Stimulated activated naive CD8-positive, alpha-beta T cell treated with anti-CD3 and anti-CD28 coated beads, Interleukin-15, amount 100 ng/mL, for 72 hours (primary cell): ENCODE measurements around the gene PRDX5.

ENCODE experiments used
- ATAC-seq: fragments of 150-1000 bp; cut with Tn5 transposase; 2 replicates; pipeline ENCODE4 v1.10.0; 2021; ENCODE audit warnings: mild to moderate bottlenecking, moderate library complexity
- DNase-seq, 2 donors: peaks; one replicate each; pipeline ENCODE4 v3.0.0; 2021 to 2022
- H3K27ac Mint-ChIP-seq, 2 donors: one replicate each; pipeline ENCODE4 v1.8.0; 2022; ENCODE audit warnings: mild to moderate bottlenecking in 2 of 2, mixed read lengths in 2 of 2, moderate library complexity in 2 of 2
- H3K27me3 Mint-ChIP-seq: one replicate; pipeline ENCODE4 v1.8.0; 2022; ENCODE audit warnings: mixed read lengths
- H3K4me1 Mint-ChIP-seq: one replicate; pipeline ENCODE4 v1.8.0; 2022; ENCODE audit warnings: mild to moderate bottlenecking, mixed read lengths
- H3K4me3 Mint-ChIP-seq, 2 donors: one replicate each; pipeline ENCODE4 v1.8.0; 2022; ENCODE audit warnings: mild to moderate bottlenecking in 2 of 2, mixed read lengths in 2 of 2, moderate library complexity in 1 of 2
- H3K9me3 Mint-ChIP-seq, 2 donors: one replicate each; pipeline ENCODE4 v1.8.0; 2022; ENCODE audit warnings: mixed read lengths in 2 of 2

PRDX5 gene

DNA sequence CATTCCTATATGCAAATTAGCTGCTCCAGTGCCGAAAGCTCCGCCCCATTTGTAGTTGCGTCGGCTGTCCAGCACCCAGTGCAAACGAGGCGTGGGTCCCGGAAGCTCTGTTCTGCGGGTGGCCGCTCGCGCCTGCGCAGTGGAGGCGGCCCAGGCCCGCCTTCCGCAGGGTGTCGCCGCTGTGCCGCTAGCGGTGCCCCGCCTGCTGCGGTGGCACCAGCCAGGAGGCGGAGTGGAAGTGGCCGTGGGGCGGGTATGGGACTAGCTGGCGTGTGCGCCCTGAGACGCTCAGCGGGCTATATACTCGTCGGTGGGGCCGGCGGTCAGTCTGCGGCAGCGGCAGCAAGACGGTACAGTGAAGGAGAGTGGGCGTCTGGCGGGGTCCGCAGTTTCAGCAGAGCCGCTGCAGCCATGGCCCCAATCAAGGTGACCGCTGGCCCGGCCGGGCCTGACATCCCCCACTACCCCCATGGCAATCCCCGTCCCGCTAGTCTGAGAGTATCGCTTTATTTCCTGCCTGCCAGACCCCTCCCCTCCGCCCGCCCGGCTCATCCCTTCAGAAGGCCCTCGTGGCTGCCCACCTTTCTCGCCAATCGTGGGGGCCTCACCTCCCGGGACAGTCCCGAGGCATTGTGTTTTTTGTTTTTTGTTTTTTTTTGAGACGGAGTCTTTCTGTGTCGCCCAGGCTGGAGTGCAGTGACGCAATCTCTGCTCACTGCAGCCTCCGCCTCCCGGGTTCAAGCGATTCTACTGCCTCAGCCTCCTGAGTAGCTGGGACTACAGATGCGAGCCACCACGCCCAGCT lies at the start of gene PRDX5:
Gene PRDX5 (plus strand): TSS at position 161 of the 805 bp plus-strand sequence. CDS start 95 bp downstream, at position 256.
- ATAC-seq (peak; percentile 83), DNase-seq (peak; percentile 96 to 98)
- peak within 1 kb of the TSS; percentile 100 for H3K27ac Mint-ChIP-seq
- H3K9me3 Mint-ChIP-seq, result no peaks in the 10 kb centered on the region
- no peaks in the 10 kb centered on the region for H3K27me3 Mint-ChIP-seq
- peaks cover 75% of the 10 kb centered on the region for H3K4me1 Mint-ChIP-seq
- H3K4me3 Mint-ChIP-seq, result peak within 1 kb of the TSS; percentile 92 to 98

DNA sequence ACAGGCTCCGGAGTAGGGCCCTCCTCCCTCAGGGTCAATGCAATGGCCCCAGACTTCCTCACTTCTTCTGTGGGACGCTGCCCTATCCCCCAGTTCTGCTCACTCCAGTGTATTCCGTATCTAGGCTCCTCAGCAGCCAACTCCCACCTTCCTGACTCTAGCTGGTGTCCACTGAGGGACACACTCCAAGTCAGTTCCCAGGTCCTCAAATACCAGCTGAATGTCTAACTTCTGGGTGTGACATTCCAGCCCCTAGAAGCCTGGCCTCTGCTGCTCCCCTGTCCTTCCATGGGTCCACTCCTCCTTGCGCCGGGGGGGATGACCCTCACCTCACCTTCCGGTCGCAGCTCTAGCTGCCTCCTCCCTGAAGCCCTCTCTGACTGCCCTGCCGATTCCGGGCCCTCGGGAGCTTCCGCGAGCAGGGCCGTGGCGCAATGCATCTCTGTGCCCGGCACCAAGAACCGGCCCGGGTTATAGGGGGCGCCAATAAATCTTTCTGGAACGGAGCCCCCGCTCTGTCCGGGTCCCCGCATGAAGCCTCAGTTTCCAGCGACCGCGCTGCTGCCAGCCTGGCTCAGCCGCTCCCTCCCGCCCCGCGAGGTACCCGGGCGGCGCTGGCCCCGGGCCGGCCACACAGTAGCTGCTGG lies 48.9 kb upstream of the PRDX5 start:
- Mint-ChIP-seq H3K27me3 (no peaks in the 10 kb centered on the region), H3K9me3 (no peaks in the 10 kb centered on the region), H3K27ac (peak overlapping the region; percentile 98 to 99), H3K4me3 (peak overlapping the region; percentile 94 to 99), H3K4me1 (peaks cover 37% of the 10 kb centered on the region)
- ATAC-seq, result peak; percentile 44
- DNase-seq, result peak; percentile 35 to 65

DNA sequence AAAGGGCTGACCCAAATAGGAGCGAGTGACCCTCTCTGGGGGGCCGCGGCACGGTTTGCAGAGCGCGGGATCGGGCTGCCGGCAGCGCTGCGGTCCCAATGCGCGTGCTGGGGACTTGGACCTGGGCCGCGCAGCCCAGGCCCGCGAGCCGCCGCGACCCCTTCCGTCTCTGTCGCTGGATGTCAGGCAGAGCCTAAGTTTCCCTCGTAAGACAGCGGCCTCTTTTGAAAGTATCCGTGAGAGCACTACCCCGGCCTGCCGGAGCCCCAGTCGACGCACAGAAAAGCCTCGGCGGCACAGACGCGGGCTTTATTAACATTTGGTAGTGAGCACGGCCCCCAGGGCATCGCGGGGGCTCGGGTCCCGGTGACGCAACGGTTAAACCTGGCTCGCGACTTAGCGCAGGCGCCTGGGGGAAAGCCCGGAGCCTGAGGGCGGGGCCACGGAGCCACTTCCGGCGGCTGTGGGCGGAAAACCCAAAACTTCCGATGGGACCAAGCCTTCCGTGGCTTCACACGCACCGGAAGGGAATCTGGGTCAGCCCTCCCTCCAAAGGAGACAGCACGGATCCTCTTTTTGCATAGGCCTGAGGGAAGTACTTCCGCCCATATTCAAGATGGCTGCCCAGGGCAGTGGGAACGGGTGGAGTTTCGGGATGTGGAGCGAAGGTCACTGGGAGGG lies 48.2 kb upstream of the PRDX5 start:
- Mint-ChIP-seq H3K27me3 (no peaks in the 10 kb centered on the region), H3K9me3 (no peaks in the 10 kb centered on the region), H3K4me1 (peaks cover 37% of the 10 kb centered on the region), H3K27ac (peak overlapping the region; percentile 98 to 99), H3K4me3 (peak overlapping the region; percentile 94 to 99)
- ATAC-seq, result peak; percentile 80
- peak; percentile 97 to 98 for DNase-seq

DNA sequence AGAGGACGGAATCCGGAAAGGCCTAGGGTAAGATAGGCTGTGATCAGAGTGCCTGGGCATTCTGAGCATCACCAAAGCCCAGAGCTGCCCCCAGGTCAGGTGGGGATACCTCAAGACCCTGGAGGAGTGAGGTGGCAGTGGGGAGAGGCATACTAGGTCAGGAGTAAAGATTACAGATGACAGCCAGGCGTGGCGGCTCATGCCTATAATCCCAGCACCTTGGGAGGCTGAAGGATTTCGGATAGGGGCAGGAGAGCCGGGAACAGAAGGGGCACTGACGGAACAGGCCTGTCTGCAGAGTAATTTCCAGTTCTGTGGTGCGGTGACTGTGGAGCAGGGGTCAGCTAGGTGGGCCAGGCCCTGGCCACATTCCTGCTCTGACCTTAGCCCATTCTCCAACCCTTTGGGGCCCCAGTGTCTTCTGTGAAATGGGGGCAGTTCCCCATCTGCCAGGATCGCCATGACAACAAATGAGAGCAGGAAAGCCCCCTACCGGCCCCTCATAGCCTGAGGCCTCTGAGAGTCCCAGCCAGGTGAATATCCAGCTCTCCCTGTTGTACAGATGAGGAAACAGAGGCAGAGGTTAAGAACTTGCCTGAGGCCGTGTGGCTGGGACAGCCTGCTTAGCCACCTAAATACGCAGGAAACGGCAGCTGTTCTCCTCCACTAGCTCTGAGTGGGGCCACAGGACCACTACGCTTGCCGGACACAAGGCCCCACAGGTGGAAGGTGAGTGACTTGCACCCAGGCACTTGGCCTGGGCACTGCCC lies 42.7 kb upstream of the PRDX5 start:
- Mint-ChIP-seq H3K27ac (no peak overlapping the region), H3K9me3 (no peaks in the 10 kb centered on the region), H3K27me3 (no peaks in the 10 kb centered on the region), H3K4me1 (peaks cover 16% of the 10 kb centered on the region), H3K4me3 (no peak overlapping the region)
- ATAC-seq, result no peak
- DNase-seq, result no peak

DNA sequence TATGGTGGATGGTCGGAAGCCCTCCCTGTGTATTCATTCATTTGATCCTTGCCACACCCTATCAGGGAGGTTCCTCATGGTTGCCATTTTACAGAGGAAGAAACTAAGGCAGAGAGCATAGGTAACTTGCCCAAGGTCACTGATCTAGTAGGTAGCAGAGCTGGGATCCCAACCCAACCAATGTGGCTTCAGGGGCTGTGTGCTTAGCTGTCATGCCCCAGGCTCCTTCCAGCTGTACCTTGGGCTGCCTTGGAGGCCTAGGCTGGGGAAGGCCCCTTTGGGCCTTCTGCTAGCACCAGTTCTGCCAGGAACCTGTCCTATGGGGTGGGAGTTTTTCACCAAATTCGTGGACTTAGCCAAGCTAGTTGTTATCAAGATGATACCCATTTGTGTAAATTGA lies 42.1 kb upstream of the PRDX5 start:
- Mint-ChIP-seq H3K4me1 (peaks cover 11% of the 10 kb centered on the region), H3K27me3 (no peaks in the 10 kb centered on the region), H3K4me3 (no peak overlapping the region), H3K9me3 (no peaks in the 10 kb centered on the region), H3K27ac (no peak overlapping the region)
- DNase-seq (no peak), ATAC-seq (no peak)

DNA sequence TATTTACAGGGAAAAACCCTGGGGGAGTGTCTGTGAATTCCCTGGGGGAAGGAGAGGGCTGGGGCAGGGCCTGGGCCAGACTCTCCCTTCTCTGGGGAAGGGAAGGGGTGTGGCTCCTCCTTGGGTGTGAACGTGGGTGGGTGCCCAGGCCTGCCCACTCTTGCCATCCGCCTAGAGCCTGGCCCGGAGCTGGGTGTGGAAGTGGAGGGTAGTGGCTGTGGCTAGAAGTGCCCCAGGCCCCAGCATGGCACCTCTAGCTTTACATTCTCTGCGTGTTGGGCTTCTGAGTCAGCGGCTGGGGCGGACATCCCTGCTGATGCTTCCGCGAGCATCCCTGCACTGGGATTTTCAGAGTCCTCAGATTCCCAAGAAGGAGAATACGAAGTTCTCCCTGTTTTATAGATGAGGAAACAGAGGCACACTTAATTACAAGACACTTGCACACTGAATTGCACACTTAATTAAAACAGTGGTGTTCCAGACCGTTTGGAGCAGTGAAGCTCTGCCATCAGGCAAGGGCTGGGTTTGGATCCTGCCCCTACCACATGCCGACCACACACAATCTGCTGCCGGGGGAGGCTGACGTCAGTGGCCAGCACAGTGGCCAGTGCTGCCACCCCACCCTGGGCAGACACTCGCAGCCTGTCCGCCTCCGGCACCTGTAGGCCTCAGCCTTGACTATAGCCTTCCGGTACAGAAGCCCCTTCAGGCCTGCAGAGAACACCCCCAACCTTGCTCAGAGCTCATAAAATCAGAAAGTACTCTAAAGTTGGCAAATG lies 41.1 kb upstream of the PRDX5 start:
- no peak for DNase-seq
- no peak for ATAC-seq
- no peak overlapping the region for H3K4me3 Mint-ChIP-seq
- H3K9me3 Mint-ChIP-seq, result no peaks in the 10 kb centered on the region
- H3K4me1 Mint-ChIP-seq, result peaks cover 7% of the 10 kb centered on the region
- H3K27ac Mint-ChIP-seq, result no peak overlapping the region
- H3K27me3 Mint-ChIP-seq, result no peaks in the 10 kb centered on the region

DNA sequence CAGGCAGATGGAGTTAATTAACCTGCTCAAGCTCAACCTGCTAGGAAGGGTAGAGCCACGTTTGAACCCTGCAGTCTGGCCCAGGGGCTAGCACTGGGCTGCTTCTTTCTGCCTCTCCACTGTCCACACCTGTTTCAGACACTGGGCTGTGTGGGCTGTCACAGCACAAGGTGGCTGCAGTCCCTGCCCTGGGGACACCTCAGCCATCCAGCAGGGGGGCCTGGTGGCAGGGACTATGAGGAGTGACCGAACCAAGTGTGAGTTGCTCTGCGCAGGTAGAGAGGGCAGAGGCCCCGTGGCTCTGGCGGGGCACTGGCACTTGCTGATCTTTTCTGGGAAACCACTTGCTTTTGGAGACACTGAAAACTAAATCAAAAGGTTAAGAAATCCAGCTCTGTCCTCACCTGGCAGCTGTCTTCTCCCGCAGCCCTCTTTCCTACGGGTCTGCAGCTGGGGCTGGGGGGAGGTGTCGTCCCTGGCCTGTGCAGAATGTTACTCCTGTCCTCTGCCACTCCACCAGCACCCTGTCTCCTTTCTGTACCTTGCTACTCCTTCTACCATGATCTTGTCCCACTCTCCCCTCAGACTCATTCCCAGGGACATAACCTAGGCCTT lies 39.2 kb upstream of the PRDX5 start:
- Mint-ChIP-seq H3K9me3 (no peaks in the 10 kb centered on the region), H3K27ac (peak overlapping the region in 1 of 2 donors; percentile 48), H3K27me3 (no peaks in the 10 kb centered on the region), H3K4me1 (peaks cover 11% of the 10 kb centered on the region), H3K4me3 (no peak overlapping the region)
- DNase-seq (no peak), ATAC-seq (no peak)

DNA sequence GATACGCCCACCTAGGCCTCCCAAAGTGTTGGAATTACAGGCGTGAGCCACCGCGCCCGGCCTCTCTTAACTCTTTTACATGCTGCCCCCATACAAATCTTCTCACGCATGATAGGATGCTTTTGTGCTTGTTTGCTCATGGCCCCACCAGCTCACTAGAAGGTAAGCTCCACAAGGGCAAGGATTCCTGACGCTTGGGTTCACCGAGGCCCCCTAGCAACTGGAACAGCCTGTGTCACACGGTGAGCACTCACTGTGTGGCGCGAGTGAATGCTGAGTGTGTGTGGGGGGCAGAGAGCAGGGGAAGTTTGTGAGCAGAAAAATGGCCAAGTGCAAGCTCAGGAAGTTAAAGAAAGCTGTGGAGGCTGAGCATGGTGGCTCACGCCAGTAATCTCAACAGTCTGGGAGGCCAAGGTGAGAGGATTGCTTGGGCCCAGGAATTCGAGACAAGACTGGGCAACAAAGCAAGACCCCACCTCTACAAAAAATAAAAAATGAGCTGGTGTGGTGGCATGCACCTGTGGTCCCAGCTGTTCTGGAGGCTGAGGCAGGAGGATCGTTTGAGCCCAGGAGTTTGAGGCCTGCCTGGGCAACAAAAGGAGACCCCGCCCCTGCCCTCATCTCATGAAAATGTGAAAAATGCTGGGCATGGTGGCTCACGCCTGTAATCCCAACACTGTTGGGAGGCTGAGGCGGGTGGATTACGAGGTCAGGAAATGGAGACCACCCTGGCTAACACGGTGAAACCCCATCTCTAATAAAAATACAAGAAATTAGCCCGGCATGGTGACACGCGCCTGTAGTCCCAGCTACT lies 35.8 kb upstream of the PRDX5 start:
- H3K27ac Mint-ChIP-seq, result no peak overlapping the region
- DNase-seq (no peak), ATAC-seq (no peak)
- H3K27me3 Mint-ChIP-seq, result no peaks in the 10 kb centered on the region
- no peaks in the 10 kb centered on the region for H3K9me3 Mint-ChIP-seq
- H3K4me3 Mint-ChIP-seq, result no peak overlapping the region
- H3K4me1 Mint-ChIP-seq, result peaks cover 31% of the 10 kb centered on the region

DNA sequence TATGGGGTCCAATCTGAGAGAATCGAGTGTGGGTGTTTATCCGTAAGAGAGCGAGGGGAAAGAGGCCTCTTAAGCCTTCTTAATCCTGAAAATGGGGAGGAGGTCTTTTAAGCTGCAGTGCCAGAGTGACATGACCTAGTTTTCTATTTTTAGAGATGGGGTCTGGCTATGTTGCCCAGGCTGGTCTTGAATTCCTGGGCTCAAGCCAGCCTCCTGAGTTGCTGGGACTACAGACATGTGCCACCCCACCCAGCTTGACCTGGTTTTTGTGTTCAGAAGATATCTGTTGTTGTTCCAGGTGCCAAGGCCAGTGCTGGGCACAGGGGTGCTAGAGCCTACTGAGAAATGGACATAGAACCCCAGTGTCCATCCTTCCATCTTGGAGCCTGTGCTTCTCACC lies 34.8 kb upstream of the PRDX5 start:
- no peaks in the 10 kb centered on the region for H3K27me3 Mint-ChIP-seq
- ATAC-seq (no peak), DNase-seq (no peak)
- peaks cover 36% of the 10 kb centered on the region for H3K4me1 Mint-ChIP-seq
- H3K9me3 Mint-ChIP-seq, result no peaks in the 10 kb centered on the region
- H3K27ac Mint-ChIP-seq, result peak overlapping the region; percentile 63 to 83
- peak overlapping the region; percentile 50 to 57 for H3K4me3 Mint-ChIP-seq

DNA sequence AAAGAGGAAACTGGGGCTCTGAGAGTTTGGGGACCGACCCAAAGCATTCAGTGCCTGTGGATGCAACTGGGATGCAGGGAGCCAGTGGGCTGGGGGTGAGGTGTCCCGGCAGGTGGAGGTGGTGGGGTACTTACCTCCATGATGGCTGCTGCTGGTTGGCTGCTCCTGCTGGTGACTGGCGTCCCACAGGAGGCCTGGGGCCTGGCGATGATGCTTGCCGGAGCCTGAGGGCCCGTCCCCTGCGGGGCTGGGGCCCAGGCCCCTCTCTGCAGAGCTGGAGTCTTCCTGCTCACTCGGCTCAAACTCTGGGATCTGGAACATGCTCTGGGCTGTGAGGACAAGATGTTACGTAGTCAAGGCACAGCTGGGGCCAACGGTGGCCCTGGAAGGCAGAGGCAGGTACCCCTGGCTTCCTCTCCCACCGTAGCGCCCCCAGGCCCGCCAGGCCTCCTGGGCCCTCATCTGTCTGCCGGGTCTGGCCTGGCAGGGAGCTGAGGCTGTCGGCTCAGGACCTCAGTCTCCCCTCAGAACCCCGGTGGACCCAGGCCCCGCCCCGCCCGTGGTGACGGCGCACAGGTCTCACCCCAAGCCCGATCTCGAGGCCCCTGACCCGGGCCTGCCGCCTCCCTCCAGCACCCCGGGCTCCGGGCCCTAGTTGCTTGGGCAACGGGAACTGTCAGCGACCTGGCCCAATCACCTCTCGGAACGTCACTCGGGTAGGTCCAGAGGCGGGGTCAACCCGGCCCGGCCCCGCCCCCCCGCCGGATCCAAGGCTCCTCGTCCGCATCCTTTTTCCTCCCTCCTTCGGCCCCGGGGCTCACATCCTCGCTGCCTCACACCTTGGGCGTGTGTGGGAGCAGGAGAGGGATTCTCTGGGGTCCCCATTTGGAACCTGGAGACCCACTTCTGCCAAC lies 33.6 kb upstream of the PRDX5 start, which contains the start of gene BAD:
Gene BAD (minus strand): TSS at position 618 of the 914 bp plus-strand sequence. CDS start 297 bp downstream, at position 321.
- Mint-ChIP-seq H3K27ac (peak within 1 kb of the TSS; percentile 95 to 98), H3K9me3 (no peaks in the 10 kb centered on the region), H3K4me1 (peaks cover 36% of the 10 kb centered on the region), H3K27me3 (no peaks in the 10 kb centered on the region), H3K4me3 (peak within 1 kb of the TSS; percentile 77 to 97)
- peak; percentile 87 to 92 for DNase-seq
- peak; percentile 92 for ATAC-seq

DNA sequence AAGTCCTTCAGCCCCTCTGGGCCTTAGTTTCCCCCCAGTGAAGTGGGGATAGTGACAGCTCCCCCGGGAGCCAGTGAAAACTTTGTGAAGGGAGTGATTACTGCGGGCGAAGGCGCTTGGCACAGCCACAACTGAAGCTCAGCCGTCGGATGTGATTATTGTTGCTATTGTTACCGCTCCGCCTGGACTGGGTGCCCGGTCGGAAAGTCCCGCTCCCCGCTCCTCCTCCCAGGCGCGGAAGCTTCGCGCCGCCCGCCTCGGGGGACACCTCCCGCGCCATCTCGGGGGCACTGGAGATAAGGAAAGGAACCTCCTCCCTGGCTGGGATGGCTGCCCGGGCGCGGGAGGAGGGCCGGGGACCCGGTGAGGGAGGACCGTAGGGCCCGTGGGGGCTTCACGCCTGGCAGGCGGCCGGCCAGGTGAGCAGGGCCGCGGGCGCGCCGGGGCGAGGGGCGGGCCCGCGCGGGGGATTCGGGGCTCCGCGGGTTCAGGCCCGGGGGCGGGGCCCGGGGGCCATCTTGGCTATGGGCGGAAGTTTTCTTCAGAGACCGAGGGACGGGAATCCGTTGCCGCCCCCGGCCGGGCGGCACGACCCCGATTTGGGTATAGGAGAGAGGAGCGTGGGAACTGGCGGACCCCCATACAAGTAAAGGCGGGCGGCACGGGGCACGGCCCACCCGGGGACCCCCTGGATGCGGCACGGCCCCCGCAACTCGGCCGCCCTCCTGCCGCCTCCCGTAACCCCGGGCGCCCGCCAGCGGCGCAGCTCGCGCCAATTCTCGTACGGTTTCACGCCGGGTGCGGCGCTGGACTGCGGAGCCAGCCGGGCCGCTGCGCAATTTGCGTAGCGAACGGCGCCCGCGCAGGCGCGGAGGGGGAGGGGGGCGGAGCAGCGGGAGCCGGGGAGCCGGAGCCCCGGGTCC lies 32.7 kb upstream of the PRDX5 start, which contains the start of gene GPR137:
Gene GPR137 (plus strand): TSS at position 887 of the 923 bp plus-strand sequence. CDS start 677 bp downstream, outside the sequence.
- no peaks in the 10 kb centered on the region for H3K9me3 Mint-ChIP-seq
- DNase-seq (peak; percentile 91 to 97), ATAC-seq (peak; percentile 75)
- H3K4me1 Mint-ChIP-seq, result peaks cover 36% of the 10 kb centered on the region
- H3K27me3 Mint-ChIP-seq, result peaks cover 2% of the 10 kb centered on the region
- H3K4me3 Mint-ChIP-seq, result peak within 1 kb of the TSS; percentile 77 to 97
- peak within 1 kb of the TSS; percentile 95 to 98 for H3K27ac Mint-ChIP-seq
